ENCODE results near the gene CDH2.

The CDH2 gene

DNA sequence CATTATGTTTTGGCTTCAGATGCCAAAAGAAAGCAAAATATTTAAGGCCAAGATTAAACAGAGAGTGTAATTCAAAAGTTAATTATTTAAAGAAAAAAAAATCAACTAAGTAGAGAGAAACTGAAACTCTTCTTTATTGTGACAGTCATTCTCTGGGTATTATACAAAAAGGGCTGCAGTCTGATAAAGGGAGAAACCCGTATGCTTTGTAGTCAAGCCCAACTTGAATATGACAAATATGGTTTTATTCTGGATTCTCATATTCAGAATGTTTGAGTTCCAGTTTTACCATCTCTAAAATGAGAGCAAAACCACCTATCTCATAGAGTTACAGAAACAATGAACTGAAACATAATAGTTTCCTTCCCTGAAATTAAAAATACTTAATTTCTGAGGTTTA lies 8.2 kb downstream of the CDH2 start:
- no peak for DNase-seq (ENCODE audit: low read depth)

DNA sequence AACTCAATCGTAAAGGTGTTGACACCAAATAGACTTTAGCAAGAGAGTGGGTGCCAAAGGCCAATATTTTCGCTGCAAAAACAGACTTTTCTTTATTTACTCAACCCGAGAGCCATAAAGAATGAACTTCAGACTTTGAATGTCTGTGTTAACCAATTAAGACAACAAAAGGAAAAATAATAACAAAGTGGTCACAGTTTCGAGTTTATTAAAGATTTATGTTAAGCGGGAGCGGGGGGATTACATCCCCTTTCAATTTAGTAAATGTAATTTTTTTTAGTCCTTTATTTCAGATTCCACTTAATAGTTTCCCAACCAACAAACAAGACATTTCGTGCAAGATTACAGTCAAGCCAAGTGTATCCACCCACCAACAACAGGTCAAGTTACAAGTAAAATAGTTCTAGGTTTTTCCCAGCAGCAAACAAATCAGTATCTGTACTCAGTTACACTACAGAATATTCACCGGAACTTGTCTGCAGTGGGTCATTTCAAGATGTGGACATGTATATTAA lies 9.0 kb downstream of the CDH2 start:
- no peak for DNase-seq (ENCODE audit: low read depth)

DNA sequence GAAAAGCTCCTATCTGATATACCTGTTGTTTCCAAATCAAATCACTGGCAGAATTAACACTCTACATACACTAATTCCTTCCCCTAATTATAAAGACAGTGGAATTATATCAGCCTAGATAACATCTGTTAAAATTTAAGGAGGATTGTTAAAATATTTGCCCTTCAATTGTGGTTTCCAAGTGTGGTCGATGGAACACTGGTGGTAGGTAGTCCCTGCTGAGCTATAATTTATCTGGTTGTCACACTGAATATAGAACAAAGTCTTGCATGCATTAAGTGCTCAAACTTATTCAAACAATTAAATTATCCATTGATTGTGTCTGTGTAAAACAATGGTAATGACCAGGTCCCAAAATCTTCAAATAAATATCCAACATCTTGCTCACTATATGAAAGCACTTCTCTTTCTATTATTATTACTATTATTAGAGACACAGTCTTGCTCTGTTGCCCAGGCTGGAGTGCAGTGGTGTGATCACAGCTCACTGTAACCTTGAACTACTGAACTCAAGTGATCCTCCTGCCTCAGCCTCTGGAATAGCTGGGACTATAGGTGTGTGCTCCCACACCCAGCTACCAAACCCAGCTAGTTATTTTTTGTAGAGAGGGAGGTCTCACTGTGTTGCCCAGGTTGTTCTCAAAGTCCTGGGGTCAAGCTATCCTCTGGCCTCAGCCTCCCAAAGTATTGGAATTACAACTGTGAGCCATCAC lies 12.0 kb downstream of the CDH2 start:
- DNase-seq (ENCODE audit: low read depth): no peak

DNA sequence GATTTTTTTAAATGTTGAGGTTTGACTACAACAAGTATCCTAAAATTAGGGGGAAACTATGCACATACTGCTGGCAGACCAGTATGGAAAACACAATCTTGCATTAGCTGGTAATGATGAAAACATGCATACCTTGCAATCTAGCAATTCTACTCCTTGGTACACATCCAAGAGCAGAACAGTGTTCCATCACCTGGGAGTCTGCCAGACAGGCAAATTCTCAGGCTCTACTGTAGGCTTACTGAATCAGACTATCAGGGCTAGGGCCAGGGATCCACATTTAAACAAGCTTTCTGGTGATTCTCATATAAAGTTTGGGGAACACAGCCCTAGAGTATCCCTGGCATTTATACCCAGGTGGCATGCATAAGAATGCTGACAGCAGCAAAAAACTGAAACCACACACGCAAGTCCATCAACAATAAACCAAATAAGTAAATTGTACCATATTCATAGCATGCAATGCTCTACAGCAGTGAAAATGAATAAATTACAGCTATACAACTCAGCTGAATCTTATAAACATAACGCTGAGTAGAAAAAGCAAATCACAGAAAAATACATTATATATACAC lies 13.6 kb downstream of the CDH2 start:
- no peak for DNase-seq (ENCODE audit: low read depth)

DNA sequence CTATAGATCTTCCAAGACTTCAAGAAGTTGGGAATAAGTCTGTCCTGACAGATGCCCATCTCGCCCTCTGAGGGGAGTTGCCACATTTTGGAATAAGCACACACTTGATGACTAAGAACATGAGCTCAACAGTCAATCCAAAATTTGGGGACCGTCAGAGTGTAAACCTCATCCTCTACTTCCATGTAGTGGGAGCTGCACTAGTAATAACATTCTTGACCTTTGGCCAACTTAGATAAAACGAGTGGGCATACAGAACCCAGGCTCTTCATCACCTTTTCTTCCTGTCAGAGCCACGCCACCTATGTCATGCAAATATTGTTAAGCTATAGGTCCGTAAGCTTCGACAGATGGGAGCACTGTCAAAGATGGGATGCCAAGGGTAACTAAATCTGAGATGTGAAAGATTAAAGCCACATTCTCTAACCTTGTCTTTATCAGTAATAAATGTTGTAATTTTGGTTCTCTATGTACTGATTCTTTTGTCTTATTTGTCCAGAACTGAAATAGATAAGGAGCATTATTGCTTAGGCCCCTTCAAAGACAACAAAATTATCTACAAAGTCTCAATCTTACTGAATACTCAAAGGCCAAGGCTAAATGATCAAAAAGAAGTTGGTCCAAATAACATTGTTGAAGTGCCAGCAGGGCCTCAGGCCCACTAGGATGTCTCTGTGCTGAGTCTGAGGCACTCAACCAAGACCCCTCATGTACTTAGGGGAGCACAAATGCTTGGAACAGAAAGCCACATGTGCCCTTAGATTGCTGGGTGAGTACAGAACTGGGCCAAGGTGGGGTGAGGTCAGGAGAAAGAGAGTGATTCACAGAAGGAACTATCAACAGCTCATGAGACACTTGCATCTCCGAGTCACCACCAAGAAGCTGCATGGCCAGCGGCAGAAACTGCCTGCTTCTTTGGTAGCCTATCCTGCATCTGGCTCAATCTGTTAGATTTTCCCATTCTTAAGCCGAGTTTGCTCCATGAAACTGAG lies 15.0 kb downstream of the CDH2 start:
- no peak for DNase-seq (ENCODE audit: low read depth)

DNA sequence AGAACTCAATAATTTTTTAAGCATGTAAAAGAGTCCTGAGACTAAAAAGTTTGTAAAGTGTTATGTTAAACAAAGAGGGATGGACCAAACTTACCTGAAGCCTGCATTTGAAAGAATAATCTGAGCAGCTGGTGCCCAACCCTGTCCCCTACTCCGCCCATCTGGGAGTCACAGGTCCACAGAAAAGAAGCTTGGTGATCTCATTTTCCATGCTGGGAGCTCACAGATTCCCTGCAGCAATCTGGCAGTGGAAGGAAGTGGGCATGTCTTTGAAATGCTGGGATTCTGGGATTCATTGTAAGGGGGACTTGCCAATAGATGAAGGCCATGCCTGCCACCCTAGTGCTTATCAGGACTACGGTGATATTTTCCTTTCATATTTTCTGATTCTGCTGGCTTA lies 17.9 kb downstream of the CDH2 start:
- no peak for DNase-seq (ENCODE audit: low read depth)

DNA sequence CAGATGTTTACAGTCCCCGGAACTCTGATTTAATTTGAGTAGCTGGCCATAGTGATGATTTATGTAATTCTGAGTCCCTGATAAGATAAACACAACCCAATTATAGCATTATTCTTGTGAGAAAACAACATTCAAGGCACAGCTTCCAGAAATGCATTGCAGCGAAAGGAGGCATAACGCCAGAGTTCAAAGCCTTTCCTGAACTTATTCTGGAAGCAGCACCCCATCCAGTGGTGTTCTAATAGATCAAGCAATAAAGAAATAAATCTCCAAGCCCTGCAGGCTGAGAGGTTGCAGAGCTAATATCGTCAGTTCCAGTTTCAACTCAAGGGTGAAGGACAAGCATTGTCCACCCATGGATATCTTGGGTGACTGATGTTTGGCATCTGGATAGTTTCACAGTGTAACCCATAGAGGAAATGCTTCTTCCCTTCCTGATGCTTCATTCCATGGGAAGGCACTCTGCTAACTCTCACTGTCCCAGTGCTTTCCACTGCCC lies 18.8 kb downstream of the CDH2 start:
- DNase-seq (ENCODE audit: low read depth): no peak

DNA sequence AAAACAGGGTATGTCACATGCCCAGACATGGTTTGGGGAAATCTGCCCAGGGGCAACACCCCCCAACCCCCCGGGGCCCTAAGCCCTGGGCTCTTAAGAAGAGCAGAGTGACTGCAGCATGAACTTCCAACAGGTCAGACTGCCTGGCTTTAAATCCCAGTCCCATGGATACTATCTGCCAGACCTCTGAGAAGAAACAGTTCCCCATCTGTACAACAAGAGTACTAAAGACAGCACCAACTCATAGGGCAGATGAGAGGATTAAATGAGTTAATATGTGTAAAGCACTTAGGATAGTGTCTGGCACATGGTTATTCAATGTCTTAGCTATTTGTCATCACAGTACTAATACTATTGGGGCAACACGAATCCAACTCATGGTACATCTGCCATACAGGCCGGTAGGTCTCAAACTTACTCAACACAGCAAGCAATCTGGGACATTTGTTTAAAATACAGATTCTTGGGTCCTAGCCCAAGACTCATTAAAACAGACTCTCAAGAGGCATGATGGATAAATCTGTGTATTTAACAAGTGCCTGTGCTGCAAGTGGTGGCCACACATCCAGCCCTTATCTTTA lies 23.4 kb downstream of the CDH2 start:
- DNase-seq (ENCODE audit: low read depth): no peak

DNA sequence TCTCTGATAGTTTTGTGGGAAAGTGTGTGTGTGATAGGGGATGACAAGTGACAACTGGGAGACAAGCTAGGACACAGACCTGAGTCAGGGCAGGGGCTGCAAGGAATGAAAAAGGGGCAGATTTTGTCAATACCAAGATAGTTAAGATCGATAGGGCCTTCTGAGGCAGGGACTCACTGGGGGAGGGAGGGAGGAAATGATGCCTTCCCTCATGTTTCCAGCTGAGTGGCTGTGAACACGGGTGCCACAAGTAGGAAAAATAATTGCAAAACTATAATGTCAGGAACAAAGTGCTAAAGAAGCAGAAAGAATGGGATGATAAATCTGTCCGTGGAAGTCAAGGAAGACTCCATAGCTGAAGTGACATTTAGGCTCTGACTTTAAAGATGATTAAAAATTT lies 24.2 kb downstream of the CDH2 start:
- no peak for DNase-seq (ENCODE audit: low read depth)

DNA sequence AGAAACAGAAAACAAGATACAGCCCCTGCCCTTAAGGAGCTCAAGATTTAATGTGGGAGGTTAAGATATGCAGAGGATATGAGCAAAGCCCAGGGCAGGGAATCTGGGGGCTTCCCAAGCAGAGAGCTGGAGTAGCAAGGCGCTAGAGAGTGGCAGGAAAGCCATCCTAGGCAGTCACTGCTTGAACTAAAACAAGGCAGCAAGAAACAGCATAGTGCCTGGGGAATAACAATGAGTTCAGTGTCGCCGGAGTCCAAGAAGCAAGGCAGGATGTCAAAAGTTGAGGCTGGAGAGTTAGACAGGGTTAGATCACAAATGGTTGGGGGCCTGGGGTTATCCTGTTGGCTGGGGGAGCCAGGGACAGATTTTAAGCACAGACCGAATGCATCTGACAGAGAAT lies 24.6 kb downstream of the CDH2 start:
- DNase-seq (ENCODE audit: low read depth): no peak

DNA sequence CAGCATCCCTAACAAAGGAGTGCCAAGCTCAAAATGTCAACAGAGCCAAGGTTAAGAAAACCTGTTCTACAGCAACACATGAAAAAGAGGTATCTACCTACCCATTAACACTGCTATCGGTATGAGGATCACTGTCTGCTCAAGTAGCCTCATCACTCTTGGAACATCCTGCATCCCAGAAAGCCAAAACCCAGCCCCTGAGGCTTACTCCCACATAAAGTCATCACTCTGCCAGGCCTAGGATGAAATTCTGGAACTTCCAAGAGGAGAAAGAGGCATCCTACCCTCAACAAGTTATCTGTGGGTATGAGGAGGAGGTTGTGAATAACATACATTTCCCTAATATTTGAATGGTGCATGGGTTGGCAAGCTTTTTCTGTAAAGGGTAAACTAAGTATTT lies 25.5 kb downstream of the CDH2 start:
- DNase-seq (ENCODE audit: low read depth): no peak

DNA sequence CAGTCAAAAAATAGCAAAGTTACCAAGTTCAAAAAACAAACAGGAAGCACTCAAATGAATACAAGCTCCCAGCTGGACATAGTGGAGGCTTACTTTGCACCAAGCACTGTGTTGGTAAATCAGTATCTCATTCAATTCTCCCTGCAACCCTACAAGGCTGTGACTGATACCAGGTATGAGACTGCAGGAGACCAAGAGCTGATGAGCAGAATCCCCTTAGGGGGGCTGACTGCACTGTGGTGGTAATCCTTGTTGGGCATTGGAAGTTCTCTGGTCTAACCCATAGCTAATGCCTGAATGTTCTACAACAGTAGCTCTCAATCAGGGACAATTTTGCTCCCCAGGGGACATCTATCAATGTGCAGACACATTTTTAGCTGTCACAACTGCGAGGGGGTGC lies 26.0 kb downstream of the CDH2 start:
- no peak for DNase-seq (ENCODE audit: low read depth)

DNA sequence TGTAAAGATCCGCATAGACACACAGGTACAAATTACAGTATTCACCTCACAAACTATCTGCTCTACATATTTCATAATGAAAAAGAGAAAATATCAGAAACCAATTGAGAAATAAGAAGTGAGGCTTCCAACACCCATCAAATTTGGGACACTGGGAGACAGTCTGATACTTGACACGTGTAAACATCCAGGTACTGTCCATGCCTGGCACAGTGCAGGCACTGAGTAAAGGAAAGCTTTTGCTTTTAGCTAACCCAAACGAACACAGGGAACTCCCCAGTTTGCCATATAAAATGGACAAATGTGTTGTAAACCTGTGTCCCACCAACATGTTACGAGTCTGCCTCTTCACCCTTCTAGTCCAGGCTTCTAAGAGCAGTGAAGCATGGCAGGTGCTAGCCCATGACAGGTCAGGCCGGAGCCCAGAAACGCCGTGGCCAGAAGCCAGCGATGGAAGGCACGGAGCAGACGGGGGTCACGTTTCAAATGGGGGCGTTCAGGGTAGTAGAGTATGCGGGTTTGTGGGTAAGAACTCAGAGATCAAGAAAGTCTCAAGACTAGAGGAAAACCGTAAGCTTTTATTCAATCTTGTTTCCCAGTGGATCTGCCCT lies 27.0 kb downstream of the CDH2 start:
- no peak for DNase-seq (ENCODE audit: low read depth)

DNA sequence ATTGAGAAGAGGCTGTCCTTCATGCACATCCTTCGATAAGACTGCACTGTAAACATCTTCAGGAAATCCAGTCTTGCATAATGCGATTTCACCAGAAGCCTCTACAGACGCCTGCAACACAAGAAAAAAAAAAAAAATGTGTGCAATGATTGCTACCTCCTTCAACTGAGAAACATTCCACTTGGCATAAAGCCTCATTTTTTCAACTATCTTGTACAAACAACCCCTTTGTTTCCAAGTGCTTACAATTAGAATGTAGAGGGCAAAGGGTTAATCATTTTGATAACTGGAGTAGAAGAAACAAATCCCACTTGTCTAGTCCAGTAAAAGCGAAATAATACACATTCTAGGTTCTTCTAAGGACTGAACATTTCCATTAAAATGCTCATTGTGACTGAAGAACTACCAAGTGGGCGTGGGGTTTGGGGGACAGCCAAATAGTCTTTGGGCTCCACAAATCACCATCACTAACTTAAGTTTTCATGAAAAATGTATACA lies 29.2 kb downstream of the CDH2 start:
- DNase-seq (ENCODE audit: low read depth): no peak

DNA sequence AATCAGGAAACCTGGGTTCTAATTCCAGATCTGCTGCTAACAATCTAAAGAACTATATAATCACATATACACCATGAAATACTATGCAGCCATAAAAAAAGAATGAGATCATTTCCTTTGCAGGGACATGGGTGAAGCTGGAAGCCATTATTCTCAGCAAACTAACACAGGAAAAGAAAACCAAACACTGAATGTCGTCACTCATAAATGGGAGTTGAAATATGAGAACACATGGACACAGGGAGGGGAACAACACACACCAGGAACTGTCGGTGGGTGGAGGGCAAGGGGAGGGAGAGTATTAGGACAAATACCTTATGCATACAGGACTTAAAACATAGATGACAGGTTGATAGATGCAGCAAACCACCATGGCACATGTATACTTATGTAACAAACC lies 33.2 kb downstream of the CDH2 start:
- no peak for DNase-seq (ENCODE audit: low read depth)

DNA sequence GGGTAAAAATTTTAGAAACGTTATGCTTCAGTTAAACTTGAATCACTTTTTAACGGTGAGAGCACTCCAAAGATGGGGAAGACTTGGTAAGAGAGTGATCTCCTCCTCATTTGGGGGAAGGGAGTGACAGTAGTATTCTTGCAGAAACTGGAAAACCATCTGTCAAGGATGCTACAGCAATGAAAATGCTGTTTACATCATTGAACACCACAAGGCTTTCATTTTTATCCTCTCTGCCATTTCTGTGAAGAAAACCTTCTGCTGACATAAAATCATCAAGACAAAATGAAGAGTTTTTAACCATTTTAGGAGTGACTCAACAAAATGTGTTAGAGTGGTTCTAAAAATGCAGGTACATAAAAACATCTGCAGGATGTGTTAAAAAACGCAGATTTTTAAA lies 38.1 kb downstream of the CDH2 start:
- no peak for DNase-seq (ENCODE audit: low read depth)

DNA sequence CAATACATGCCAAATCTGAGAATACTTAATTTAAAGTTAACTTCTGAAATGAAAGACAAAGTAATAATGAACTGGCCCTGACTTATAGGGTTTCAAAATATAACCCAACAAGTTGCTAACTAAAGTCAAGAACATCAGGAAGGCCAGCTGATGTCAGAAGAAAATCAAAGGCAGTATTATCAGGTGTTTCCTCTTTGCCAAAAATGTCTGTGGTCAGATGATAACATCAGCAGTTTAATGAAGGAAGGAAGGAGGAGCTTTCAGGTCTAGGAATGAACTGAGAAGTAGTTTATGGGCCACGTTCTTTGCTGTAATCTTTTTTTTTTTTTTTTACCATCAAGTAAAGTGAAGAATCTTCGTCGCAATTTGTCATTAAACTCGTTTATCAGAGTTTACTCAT lies 40.9 kb downstream of the CDH2 start:
- DNase-seq (ENCODE audit: low read depth): no peak

DNA sequence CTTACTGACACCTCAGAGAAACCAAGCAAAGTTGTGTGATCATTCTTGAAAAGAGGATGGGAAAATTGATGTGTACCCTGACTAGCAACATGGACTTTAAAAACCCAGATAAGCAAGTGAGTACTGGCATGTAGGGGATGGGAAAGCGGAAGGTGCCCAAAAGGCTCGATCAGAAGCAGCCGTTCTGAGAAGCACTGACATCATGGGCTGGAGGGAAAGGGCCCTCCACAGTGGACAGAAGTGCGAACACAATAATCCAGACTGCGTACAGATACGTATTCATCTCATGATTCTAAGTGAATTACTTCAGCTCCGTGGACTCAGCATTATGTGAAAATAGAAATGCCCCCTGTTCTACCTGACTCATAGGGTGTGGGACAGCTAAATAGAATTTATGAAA lies 42.2 kb downstream of the CDH2 start:
- no peak for DNase-seq (ENCODE audit: low read depth)

DNA sequence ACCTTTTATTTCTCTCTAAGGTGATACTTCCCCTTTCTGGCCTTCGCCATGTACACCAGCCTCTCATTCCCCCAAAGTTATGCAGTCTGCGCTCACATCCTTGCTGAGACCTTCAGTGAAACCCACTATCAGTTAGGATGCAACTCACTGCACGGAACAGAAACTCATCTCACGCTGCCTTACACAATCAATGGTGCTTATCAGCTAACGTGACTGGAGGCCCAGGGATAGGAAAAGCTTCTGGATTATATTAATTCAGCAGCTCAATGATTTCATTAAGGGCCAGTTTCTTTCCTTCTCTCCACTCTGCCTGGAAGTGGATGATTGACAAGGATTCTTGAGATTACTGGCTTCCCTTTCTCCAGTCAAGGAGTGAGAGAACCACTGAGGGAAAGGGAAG lies 44.8 kb downstream of the CDH2 start:
- DNase-seq (ENCODE audit: low read depth): no peak

DNA sequence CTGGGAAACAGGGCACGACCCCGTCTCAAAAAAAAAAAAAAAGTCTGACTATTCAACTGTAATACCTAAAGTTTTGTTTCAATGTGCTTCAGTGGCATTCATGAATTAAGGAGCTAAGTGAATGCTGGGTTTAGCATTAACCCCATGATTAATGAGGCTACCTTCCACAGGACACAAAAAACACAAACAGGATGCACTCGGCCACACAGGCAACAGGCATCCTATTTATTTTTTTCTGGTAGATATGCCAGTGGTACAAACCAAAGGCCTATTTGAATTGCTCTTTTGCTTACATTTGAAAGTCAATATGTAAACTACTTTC lies 48.3 kb downstream of the CDH2 start:
- DNase-seq (ENCODE audit: low read depth): no peak

DNA sequence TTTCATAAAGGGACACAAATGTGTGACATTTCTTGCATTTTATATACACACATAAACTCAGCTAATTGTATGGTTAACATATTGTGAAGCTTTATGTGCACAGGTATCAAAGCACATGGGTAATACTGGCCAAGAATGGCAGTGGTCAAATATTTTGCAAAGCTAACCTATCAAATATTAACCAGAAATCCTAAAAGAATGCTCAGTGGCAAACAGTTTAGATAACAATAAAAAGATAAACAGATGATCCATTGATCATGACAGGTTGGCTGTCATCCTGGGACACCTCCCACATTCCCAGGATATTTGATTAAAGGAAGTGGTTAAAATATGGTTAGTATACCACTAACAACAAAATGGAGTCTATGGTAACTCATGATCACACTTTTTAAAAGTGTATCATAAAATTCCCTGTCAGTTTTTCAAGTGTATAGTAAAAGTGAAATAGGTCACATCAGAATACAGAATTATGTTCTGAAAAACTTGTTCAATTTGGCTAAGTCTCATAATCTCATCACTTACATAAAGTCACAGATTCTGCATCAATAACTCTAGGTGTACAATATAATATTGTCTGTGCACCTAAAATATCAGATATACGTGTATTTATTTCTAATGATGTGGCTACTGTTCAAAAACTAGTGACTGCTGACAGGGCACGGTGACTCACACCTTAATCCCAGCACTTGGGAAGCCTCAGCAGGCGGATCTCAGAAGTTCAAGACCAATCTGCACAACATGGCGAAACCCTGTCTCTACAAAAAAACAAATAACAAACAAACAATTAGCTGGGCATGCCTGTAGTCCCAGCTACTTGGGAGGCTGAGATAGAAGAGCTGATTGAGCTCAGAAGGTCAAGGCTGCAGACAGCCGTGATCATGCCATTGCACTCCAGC lies 48.9 kb downstream of the CDH2 start:
- no peak for DNase-seq (ENCODE audit: low read depth)
